Measurements from ENCODE around the gene CTCFL.

Gene CTCFL

GRCh38 chr20:57566803-57567459 lies 42.0 kb upstream of the CTCFL start:
- H3K9me3 ChIP-seq (ENCODE audit: control insufficient read depth, insufficient read depth, low read length) = no peaks in the 10 kb centered on the region
- no peaks in the 10 kb centered on the region for H3K9me2 ChIP-seq (replicated peaks; ENCODE audit: control insufficient read depth, low read length)
- H3K27me3 ChIP-seq (ENCODE audit: control insufficient read depth, low read length) = no peaks in the 10 kb centered on the region; the same call in 1 of the 2 replicates
- H3K4me1 ChIP-seq (ENCODE audit: control insufficient read depth, low read length) = no peaks in the 10 kb centered on the region
- no peak overlapping the region for H3K27ac ChIP-seq (ENCODE audit: low read depth, low read length)
- no peak overlapping the region for H3K4me3 ChIP-seq (ENCODE audit: low read length)
- H3F3A ChIP-seq (ENCODE audit: control insufficient read depth, insufficient read depth) = no peaks in the 10 kb centered on the region
- H3K4me2 ChIP-seq (ENCODE audit: low read length) = no peak overlapping the region
- no peaks in the 10 kb centered on the region for H4K20me1 ChIP-seq (ENCODE audit: control insufficient read depth, insufficient read depth, low read depth, low read length)
- H3K79me2 ChIP-seq (ENCODE audit: control insufficient read depth, low read length) = no peaks in the 10 kb centered on the region
- TF ChIP-seq, protein P1, sequence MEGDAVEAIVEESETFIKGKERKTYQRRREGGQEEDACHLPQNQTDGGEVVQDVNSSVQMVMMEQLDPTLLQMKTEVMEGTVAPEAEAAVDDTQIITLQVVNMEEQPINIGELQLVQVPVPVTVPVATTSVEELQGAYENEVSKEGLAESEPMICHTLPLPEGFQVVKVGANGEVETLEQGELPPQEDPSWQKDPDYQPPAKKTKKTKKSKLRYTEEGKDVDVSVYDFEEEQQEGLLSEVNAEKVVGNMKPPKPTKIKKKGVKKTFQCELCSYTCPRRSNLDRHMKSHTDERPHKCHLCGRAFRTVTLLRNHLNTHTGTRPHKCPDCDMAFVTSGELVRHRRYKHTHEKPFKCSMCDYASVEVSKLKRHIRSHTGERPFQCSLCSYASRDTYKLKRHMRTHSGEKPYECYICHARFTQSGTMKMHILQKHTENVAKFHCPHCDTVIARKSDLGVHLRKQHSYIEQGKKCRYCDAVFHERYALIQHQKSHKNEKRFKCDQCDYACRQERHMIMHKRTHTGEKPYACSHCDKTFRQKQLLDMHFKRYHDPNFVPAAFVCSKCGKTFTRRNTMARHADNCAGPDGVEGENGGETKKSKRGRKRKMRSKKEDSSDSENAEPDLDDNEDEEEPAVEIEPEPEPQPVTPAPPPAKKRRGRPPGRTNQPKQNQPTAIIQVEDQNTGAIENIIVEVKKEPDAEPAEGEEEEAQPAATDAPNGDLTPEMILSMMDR (IDR thresholded peaks at IDR 0.05; ENCODE audit: low read depth, low read length, poor library complexity, severe bottlenecking) = no peak
- no peak for TF ChIP-seq EZH2phosphoT487 (IDR thresholded peaks at IDR 0.05; ENCODE audit: borderline replicate concordance, low read length)
- no peaks in the 10 kb centered on the region for H3K36me3 ChIP-seq (ENCODE audit: control insufficient read depth, low read length)

DNA sequence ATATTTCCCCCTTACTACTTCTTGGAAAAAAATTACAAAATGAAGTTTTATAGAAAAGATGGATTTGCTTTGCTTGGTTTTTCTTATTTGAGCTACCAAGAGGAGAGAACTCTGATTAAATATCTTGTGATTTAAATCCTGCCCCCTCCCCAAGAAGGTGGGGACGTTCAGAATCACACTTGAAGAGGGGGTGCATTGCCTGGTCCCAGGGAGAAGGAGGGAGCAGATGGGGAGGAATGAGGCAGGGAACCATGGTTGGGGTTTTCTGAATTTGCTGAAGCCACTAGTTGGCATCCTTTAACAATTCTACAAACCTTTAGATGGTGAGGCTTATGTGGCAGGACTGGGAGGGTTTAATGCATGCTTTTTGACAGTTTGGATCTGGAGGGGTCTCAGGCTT lies 41.5 kb upstream of the CTCFL start:
- no peaks in the 10 kb centered on the region for H3K4me1 ChIP-seq (ENCODE audit: control insufficient read depth, low read length)
- H3F3A ChIP-seq (ENCODE audit: control insufficient read depth, insufficient read depth) = no peaks in the 10 kb centered on the region
- H3K9me2 ChIP-seq (replicated peaks; ENCODE audit: control insufficient read depth, low read length) = no peaks in the 10 kb centered on the region
- H3K79me2 ChIP-seq (ENCODE audit: control insufficient read depth, low read length) = no peaks in the 10 kb centered on the region
- no peaks in the 10 kb centered on the region; the same call in 1 of the 2 replicates for H3K27me3 ChIP-seq (ENCODE audit: control insufficient read depth, low read length)
- H3K4me3 ChIP-seq (ENCODE audit: low read length) = no peak overlapping the region
- no peak for TF ChIP-seq EZH2phosphoT487 (IDR thresholded peaks at IDR 0.05; ENCODE audit: borderline replicate concordance, low read length)
- TF ChIP-seq, protein P1 (IDR thresholded peaks at IDR 0.05; ENCODE audit: low read depth, low read length, poor library complexity, severe bottlenecking) = no peak
- no peak overlapping the region for H3K27ac ChIP-seq (ENCODE audit: low read depth, low read length)
- H3K36me3 ChIP-seq (ENCODE audit: control insufficient read depth, low read length) = no peaks in the 10 kb centered on the region
- H4K20me1 ChIP-seq (ENCODE audit: control insufficient read depth, insufficient read depth, low read depth, low read length) = no peaks in the 10 kb centered on the region
- H3K9me3 ChIP-seq (ENCODE audit: control insufficient read depth, insufficient read depth, low read length) = no peaks in the 10 kb centered on the region
- no peak overlapping the region for H3K4me2 ChIP-seq (ENCODE audit: low read length)

DNA sequence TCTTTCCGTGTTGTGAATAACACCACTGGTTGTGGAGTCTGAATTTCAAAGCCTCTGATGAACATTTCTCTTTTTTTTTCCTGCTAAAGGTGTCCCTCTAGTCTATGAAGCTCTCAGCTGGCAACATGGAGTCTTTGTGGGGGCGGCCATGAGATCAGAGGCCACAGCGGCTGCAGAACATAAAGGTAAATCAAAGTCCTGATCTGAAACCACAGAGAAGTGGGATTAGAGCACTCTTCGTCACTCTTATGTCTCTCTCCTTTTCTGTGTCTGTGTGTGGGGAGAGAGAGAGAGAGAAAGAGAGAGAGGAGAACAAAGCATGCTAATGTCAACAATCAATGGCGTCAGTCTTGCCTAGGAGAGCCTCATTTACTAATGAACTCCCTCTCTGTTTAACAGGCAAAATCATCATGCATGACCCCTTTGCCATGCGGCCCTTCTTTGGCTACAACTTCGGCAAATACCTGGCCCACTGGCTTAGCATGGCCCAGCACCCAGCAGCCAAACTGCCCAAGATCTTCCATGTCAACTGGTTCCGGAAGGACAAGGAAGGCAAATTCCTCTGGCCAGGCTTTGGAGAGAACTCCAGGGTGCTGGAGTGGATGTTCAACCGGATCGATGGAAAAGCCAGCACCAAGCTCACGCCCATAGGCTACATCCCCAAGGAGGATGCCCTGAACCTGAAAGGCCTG lies 40.2 kb upstream of the CTCFL start:
- Histone ChIP-seq H4K20me1 (ENCODE audit: control insufficient read depth, insufficient read depth, low read depth, low read length) (no peaks in the 10 kb centered on the region), H3K27me3 (ENCODE audit: control insufficient read depth, low read length) (peaks cover 5% of the 10 kb centered on the region), H3K9me3 (ENCODE audit: control insufficient read depth, insufficient read depth, low read length) (no peaks in the 10 kb centered on the region), H3K36me3 (ENCODE audit: control insufficient read depth, low read length) (no peaks in the 10 kb centered on the region), H3K4me3 (ENCODE audit: low read length) (no peak overlapping the region), H3K4me1 (ENCODE audit: control insufficient read depth, low read length) (no peaks in the 10 kb centered on the region), H3K9me2 (replicated peaks; ENCODE audit: control insufficient read depth, low read length) (no peaks in the 10 kb centered on the region), H3K79me2 (ENCODE audit: control insufficient read depth, low read length) (no peaks in the 10 kb centered on the region), H3K4me2 (ENCODE audit: low read length) (no peak overlapping the region), H3F3A (ENCODE audit: control insufficient read depth, insufficient read depth) (no peaks in the 10 kb centered on the region), H3K27ac (ENCODE audit: low read depth, low read length) (no peak overlapping the region)
- TF ChIP-seq, protein P1 (IDR thresholded peaks at IDR 0.05; ENCODE audit: low read depth, low read length, poor library complexity, severe bottlenecking) = no peak
- no peak for TF ChIP-seq EZH2phosphoT487 (IDR thresholded peaks at IDR 0.05; ENCODE audit: borderline replicate concordance, low read length)
